NCI-H146 (cell line): ENCODE measurements around the gene KIAA0930.

Experiments used
- DNase-seq: peaks from one replicate; lab custom pipeline; 2025; lab: John Stamatoyannopoulos, UW

Gene KIAA0930

DNA sequence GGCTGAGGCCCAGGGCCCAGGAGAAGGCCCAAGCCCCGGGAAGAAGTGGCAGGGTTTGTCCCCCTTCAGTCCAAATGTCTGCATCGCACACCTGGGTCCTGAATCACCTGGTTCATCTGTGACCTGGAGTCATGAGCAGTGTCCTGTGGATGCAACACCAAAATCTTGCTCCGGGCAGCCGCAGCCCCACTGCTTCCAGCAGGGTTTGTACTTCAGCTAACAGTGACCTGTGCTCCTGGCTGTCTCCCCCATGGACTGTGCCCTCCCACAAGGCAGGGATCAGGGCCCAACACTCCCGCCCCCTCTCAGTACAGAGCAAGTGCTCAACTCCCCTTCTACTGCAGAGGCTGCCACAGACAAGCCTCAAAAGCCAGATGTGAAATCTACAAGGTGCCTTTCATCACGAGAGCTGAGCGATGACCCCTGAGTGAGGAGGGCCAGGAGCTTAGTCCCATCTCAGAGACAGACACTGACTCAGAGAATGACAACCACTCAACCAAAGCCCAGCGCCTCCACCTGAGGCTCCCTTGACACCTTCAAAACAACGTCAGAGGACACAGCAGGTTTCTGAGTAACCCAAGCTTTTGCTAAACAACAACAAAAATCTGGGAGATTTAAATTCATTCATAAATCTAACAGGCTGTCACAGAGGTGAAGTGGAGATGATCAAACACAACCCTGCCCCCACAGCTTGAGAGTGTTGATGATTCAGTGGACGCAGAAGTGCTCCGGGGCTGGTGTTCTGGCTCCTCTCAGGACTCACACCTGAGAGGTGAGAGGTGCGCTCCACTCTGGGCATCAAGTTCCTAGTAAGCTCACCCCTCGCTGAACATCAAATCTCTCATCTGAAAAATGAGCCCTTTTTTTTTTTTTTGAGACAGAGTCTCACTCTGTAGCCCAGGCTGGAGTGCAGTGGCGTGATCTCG lies 3.4 kb downstream of the KIAA0930 start:
- no peak for DNase-seq

DNA sequence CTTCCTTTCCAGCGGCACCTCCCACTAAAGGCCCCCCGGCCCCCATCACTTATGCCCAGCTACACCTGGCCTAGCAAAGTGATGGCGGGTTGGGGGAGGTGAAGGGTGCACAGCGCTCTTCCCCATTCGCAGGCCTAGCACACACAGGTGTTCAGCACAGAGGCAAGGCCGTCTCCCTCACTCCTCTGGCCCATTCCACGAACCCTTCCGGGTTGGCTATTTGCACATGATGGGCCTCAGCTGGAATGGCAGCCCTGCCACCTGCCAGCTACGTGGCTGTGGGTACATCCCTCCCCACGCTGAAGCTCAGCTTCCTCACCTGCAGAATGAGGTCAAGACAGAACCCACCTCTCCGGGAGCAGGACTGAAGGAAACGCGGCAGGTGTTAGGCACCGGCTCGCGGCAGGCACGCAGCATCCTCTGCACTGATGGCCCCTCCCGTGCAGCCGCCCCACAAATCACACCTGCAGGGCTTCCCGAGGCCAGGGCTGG lies 4.8 kb downstream of the KIAA0930 start:
- peak; percentile 43 for DNase-seq

DNA sequence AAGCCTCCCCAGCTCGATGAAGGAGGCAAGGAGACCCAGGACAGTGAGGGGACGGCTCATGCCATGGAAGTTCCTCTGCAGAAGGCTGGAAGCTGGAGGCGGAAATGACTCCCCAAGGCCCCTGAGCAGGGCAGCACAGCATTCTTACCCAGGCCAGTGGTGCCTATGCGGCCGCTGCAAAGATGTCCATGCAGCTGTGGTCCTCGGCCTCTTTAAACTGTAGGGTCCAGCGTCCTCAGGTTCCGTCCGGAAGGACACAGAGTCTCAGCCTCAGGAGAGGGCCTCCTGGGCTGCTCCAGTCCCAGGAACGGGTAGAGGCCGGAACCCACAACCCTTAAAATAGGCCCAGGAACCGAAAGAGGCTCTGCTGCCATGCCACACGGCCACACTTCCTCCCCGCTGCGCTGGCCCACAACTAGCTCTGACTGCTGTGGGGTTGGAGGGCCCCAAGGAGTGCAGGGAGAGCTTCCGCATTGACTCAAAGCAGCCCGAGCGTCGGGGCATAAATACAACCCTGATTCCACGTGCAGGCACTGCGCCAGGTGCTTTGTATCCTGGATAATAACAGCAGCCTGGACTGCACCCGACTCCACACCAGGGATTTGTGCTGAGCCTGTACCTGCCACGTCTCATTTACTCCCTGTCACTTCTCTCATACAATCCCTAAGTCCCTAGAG lies 5.5 kb downstream of the KIAA0930 start:
- no peak for DNase-seq

- no peak for DNase-seq
Measured at GRCh38 chr22:45233827-45234226, 6.9 kb downstream of the KIAA0930 start.

DNA sequence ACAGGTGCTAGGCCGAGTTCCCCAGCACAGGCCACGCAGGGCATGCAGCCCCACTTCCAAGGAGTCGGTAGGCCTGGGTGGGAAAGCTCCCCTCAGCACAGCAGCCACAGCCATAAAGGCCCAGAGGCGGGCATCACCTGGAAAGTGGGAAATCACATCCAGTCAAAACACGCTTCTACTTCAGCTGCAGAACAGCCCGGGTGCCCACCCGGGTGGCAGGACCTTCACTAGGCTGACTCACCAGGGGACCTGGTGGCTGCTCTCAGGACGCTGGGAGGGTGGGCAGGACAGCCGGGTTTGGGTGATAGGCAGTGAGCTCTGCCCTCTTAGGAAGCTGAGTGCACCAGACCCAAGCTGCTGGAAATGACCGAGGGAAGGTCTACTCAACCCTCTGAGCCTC lies 7.3 kb downstream of the KIAA0930 start:
- DNase-seq, result no peak

DNA sequence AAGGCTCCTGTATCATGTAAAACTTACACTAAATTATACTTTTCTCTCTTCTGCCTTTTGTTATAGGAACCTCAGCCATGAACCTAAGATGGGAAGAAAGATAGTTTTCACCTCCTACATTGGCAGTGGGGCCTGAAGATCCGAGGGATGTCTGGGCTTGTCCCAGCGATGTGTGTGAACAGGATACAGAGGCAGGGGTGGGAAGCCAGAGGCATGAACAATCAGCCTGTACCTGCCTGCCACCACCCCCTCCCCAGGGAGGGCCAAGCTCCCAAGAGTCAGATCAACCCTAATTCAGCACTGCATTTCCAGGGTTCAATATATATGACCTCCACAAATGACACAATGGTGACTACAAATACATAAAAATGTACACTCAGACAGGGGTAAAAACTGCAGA lies 9.4 kb downstream of the KIAA0930 start:
- no peak for DNase-seq

DNA sequence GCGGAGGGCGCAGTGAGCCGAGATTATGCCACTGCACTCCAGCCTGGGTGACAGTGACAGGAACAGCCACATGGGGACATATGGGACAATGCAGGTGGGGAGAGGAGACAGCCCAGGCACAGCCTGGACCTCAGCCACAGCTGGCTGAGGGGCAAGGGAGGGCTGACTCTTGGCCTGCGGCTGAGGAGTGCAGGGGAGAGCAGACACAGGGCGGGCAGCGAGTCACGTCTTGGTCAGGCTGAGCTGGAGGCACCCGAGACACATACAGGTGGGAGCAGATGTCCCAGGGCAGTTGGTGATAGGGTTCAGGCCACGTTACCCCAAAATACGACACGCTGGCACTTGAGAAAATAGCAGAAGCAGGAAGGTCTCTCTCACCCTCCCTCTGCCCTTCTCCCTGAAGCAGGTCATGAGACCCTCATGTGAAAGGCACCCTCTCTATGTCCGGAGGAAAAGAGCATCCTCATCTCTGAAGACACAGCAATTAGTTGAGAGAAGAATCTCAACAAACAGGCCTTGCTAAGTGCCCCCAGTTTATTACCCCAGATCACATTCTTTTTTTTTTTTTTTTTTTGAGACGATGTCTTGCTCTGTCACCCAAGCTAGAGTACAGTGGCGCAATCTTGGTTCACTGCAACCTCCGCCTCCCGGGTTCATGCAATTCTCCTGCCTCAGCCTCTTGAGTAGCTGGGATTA lies 10.5 kb downstream of the KIAA0930 start:
- no peak for DNase-seq

DNA sequence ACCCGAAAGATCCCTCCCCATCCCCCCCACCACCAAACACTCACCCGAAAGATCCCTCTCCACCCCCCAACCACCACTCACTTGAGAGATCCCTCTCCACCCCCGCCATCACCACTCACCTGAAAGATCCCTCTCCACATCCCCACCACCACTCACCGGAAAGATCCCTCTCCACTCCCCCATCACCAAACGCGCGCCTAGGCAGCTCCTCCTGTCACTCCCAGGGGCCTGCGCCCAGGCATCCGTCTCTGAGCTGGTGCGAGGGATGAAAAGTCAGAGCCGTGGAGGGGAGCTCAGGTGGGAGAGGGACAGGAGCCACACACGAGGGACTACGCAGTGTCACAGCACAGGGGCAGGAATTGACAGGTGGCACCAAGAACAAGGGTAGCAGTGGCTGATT lies 11.5 kb downstream of the KIAA0930 start:
- DNase-seq, result no peak

DNA sequence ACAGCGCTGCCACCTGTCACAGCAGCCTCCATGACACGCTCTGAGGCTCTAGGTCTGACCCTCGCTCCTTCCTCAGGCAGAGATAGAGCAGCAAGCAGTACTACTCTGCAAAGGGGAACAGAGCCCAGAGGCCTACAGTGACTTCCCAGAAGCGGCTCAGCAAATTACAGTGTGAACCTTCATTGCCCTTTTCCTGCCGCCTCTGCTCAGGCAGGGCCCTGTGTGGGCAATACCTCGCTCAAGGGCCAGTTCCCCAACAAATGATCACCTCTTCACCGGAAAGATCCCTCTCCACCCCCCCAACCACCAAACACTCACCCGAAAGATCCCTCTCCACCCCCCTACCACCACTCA lies 12.3 kb downstream of the KIAA0930 start:
- DNase-seq, result no peak

GRCh38 chr22:45227645-45228400 lies 12.9 kb downstream of the KIAA0930 start:
- no peak for DNase-seq

DNA sequence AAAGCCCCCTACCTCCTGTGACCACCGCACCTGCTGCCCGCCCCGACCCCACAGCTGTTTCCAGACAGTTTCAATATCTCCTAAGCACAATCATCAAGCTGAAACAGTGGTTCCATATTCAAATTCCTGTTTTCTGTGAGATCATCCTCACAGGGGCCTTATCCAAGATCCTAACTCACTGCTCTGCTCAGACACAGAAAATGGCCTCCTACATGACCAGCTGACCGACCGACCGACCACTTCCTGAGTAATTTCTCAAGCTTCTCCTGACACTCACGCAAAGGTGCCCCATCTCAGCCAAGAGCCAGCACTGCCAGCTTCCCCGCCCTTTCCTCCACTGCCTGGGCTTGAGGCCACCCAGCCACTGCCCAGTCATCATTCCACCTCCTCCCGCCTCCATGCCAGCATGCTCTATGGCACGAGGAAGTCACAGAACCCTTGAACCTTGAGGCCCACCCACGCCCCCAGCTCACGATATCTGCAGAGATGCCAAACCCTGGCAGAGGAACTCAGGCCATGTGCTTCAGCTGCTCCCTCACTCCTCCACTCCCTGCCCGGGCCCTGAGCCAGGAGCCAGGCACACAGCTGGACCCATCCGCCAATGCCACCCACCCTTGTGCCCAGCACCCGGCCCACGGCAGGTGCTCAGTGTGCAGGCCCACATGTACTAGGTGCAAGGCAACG lies 14.0 kb downstream of the KIAA0930 start:
- no peak for DNase-seq

DNA sequence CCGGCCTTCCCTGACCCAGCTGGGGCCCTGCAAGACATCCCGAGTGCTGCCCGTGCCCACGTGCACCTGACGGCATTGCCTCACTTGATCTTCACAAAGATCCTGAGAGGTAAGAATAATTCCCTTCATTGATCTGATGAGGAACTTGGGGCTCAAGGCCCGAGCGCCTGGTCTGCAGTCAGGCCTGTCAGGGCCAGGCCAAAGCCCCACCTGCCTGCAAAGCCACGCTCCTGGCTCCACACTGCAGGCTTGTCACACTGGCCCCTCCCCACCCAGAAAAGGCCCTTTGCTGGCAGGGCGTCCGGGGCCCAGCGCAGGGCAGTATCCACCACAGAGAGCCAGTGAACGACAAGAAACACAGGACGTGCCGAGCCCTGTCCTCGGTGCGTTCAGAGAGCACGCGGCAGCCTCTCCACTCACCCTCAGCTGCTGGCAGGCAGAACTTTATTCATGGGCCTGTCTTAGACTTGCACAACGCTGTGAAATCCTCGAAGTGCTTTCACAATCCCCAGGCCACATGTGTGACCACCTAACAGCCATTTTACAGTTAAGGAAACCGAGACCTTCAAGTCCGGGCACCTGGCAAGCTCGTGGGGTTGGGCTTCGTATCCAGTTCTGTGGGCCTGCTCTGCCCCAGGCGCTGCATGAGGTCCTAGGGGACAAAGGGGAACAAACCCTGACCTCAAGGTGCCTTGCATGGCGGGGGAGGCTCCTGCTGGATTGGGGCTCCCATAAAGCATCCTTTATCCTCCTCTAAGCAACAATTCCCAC lies 14.8 kb downstream of the KIAA0930 start:
- DNase-seq, result no peak

- DNase-seq, result no peak
Measured at GRCh38 chr22:45224988-45225731, 15.5 kb downstream of the KIAA0930 start.

GRCh38 chr22:45224331-45224730 lies 16.4 kb downstream of the KIAA0930 start:
- DNase-seq, result no peak

DNA sequence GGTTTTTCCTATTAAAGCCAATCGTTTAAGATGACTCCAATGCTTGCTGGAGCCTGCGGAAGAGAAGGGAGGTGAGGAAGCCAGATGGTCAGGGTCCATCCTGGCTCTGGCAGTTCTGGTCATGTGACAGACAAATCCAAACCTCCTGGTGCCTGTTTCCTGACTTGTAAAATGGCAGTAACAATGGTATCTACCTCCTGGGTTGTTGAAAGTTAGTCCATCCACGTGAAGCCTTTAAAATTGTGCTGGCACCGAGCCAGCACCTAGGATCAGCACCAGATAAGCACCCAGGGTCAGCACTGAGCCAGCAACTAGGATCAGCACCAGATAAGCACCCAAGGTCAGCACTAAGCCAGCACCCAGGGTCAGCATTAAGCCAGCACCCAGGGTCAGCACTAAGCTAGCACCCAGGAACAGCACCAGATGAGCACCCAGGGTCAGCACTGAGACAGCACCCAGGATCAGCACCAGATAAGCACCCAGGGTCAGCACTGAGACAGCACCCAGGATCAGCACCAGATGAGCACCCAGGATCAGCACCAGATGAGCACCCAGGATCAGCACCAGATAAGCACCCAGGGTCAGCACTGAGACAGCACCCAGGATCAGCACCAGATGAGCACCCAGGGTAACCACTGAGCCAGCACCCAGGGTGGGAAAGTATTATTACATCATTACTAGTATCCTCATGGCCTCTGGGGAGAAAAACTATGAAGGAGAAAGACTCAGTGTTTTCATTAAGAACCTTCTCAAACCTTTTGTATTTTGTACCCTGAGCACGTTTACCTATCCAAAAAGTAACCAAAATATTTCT lies 17.2 kb downstream of the KIAA0930 start:
- DNase-seq, result peak; percentile 22

GRCh38 chr22:45221201-45221600 lies 19.5 kb downstream of the KIAA0930 start:
- DNase-seq, result no peak

- peak; percentile 24 for DNase-seq
Measured at GRCh38 chr22:45218976-45219375, 21.7 kb downstream of the KIAA0930 start.

DNA sequence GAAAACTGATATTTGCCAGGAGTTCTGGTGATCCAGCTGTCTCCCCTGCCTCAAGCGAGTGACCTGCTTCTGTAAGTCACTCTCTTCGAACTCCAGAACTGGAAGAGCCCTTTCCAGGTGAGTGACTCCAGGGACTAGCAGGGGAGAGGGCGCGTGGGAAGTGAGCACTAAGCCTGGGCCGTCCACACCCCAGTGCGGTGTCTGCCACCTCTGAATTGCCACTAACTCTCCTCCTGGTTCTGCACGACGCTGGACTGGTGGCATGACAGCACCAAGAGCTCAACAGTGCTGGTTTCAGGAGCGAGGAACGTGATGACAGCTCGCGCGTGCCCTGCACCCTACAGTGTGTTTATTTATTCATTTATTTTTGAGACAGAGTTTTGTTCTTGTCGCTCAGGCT lies 22.9 kb downstream of the KIAA0930 start:
- DNase-seq, result no peak

DNA sequence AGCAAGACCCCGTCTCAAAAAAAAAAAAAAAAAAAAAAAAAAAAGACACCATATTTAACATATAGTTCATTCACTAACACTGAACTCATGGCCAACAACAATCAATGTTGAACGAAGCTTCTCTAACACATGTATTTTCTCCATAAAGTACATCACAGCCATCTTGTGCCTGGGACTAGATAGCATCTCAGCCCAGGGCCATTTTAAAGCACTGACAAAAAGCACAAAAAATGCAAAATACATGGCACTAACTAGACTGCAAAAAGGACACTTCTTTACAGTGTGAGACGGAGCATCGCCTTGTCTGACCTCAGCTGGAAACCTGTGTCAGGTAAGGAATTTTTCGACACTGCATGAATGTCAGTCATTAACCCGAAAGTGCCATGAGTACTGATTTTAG lies 23.3 kb downstream of the KIAA0930 start:
- no peak for DNase-seq
